Measurements from ENCODE around the gene CARD11.
A peak's percentile ranks its signal among the peaks of the same experiment; 100 is the strongest.

CARD11 gene

GRCh38 chr7:2937701-2938513 is 105.8 kb downstream of the CARD11 start:
- no peak for DNase-seq

GRCh38 chr7:2936891-2937580 is 106.6 kb downstream of the CARD11 start:
- no peak for DNase-seq

- DNase-seq, result no peak
These were observed 107.4 kb downstream of the CARD11 start for GRCh38 chr7:2936301-2936700.

- no peak for DNase-seq
These were observed 108.5 kb downstream of the CARD11 start for GRCh38 chr7:2934984-2935740.

DNA sequence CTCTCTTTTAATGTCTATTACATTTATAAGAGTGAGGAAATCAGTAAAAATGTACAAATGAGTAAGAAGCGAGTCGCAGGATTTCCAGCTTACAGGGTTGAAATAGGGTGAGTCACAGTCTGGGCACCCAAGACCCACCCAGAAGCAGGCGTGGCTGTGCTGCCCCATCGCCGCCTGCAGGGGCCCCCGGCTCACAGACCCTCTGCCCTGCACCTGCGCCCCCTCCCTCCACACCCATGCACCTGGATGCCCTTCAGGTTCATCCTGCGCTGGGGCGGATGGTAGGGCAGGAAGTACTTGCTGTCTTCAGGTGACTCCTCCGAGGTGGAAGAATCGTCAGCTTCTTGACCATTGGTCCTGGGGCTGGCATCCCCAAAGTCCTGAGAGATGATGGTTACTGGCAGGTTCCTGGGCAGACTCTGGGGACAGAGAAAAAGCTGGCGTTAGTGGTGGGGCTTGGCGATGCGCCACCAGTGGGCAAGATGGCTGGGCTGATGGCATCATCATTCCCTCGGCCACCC is 109.4 kb downstream of the CARD11 start:
- no peak for DNase-seq

- DNase-seq, result no peak
These were observed 111.0 kb downstream of the CARD11 start for GRCh38 chr7:2932402-2933251.

DNA sequence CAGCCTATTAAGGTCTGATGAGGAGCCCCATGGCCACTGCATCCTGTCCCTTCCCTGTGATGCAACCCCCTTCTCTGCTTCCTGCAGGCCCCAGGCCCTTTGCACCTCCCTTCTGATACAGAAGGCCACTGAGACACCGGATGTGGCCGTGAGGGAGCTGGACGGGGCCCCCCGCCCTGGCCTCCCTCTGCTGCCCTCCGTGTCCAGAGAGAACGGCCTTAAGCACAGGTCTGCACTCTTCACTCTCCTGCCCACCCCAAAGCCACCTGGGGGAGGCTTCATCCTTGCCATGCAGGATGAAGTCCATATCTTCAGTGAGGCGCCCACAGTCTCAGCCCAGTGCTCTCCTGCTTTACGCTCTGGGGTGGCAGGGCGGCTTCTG is 112.6 kb downstream of the CARD11 start:
- no peak for DNase-seq

DNA sequence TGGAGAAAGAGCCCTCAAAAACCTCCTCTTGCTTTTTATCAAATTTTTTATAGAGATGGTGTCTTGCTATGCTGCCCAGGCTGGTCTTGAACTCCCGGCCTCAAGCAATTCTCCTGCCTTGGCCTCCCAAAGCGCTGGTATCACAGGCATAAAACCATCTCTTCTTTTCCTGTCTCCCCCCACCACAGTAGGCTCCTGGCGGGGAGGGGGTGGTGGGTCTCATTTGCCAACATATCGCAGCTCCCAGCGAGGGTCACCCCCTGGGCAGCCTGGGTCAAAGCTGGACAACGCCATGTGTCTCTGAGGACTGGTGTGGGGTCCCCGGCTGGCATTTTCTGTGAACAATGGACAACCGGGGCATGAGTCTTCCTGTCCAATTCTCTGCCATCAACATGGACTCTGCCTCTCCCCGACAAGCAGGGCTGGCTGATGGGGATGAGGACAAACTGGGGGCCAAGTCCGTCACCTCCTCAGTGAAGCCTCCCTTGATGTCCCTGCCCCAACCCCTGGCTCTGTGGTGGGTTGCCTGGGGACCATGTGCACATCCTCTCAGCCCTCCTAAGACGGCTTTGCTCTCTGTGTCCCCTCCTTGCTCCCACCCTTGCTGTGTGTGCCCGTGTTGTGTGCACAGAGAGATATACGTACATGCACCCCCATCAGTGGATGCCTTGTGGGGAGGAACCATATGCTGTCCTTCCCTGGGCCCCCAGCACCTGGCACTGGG is 113.2 kb downstream of the CARD11 start:
- DNase-seq, result no peak

DNA sequence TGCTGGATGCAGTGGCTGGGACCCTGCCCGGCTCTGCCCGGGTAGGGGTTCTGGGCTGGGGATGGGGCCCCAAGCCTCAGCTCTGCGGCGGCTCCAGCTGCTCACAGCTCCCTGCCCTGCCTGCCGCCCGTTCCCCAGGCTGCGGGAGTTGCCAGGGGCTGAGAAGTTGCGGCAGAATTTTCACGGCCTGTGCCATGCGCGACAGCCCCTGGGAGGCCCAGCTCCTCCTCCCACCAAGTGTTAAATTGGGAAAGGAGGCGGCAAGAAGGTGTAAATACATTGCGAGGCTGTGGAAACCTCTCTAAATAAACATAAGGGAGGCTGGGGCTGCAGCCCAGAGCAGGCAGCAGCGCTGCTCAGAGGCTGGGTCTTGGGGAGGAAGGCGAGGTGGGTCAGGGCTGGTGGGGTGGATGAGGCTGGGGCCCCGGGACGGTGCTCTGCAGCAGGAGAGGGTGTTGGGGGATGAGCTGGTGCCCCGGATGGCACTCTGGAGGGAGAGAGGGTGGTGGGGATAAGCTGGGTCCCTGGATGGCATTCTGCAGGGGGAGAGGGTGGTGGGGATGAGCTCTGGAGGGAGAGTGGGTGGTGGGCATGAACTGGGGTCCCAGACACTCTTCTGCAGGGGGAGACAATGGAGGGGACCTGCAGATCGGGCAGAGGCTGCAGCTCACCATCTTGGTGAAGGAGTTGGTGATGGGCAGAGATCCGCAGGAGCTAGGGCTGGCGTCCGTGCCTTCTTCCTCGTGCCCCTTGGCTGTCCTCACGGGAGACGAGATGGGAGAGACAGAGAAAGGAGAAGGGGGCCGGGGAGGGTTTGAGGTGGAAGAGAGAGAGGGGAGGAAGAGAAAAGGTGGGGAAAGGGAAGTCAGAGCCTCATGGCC is 114.1 kb downstream of the CARD11 start:
- peak in 1 of 2 experiments; percentile 48 for DNase-seq

- DNase-seq, result peak; percentile 66 to 81
These were observed 114.9 kb downstream of the CARD11 start for GRCh38 chr7:2928613-2929311.

DNA sequence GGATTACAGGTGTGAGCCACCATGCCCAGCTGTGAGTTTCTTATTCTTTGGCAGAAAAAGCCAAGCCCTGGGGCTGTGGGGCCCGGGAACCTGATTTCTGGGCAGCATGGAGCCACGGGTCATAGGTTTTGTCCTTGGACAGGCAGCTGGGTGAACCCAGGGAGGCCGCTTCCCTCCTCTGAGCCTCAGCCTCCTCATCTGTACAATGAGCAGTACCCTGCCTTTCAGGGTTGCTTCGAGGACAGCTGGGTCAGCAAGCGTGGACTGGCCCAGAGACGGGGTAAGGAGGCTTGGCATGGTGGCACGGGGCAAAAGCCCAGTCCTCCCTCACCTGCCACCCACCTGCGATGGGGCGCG is 115.4 kb downstream of the CARD11 start:
- DNase-seq, result no peak

DNA sequence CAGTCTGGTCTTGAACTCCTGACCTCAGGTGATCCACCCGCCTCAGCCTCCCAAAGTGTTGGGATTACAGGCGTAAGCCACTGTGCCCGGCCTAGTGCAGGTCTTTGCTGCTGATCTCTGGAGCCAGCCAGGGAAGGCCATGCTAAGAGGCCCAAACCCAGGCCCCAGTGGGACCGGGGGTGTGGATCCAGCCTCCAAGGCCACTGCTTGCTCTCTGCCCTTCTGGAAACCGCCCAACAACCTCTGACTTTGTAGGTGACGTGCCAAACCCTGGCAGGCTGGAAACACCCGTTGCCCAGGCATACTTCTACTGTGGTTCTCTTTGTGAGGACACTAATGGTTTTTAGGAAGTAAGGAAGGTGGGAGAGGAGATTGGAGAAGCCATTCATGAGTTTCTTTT is 116.1 kb downstream of the CARD11 start:
- DNase-seq, result no peak

GRCh38 chr7:2926896-2927405 is 116.7 kb downstream of the CARD11 start:
- no peak for DNase-seq

DNA sequence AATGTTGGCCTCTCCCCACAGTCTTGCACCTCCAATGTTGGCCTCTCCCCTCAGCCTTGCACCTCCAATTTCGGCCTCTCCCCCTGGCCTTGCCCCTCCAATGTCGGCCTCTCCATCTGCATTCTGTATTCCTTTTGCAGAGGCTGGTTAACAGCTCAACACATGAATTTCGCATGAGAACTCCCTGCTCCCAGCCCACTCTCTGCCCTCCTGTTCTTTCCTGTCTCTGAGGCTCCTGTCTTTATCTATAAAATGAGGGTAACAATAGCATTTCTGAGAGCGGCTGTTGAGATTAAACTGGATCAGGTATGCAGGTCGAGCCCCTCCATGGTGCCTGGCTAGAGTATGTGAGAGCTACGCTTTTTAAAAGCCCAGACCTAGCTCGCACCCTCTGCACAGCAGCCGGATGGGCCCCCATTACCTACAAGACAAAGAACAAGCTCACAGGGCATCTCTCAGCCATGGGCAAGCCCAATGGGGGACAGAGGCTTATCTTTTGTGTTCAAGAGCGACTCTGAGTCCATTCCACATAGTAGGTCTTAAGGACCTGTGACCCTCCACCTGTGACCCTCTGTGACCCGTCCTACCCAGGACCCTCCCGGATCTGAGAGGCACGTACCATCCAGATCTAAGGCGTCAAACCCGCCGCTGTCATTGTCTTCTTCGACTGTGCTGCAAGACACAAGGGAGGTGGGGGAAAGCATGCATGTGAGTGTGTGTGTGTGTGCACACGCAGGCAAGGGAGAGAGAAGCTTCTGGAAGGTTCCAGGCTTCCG is 117.4 kb downstream of the CARD11 start:
- DNase-seq, result no peak

GRCh38 chr7:2924866-2925840 is 118.5 kb downstream of the CARD11 start:
- DNase-seq, result no peak

DNA sequence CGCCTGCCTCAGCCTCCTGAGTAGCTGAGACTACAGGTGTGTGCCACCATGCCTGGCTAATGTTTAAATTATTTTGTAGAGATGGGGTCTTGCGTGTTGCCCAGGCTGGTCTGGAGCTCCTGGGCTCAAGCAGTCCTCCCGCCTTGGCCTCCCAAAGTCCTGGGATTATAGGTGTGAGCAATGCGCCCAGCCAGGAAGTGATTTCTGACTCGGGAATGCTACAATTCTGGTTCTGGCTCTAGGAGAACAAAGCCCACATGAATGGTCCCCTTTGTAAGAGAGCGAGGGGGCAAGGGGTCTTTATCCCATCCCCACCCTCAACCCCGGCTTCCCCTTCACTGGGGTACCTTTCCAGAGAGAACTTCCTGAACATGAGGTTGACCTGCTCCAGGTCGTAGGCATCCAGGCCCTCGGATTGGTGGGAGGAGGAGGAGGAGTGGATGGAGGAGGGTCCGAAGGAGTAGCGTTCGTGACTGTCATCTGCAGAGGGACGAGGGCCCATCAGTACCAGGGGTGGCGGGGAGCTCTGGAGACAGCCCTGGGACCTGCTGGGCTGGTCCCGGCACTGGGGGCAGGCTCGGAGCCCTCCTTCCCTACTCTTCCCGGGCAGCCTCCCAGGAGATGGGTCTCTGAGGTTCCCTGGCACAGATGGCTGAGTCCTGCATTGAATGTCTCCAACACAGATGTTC is 119.6 kb downstream of the CARD11 start:
- no peak for DNase-seq

DNA sequence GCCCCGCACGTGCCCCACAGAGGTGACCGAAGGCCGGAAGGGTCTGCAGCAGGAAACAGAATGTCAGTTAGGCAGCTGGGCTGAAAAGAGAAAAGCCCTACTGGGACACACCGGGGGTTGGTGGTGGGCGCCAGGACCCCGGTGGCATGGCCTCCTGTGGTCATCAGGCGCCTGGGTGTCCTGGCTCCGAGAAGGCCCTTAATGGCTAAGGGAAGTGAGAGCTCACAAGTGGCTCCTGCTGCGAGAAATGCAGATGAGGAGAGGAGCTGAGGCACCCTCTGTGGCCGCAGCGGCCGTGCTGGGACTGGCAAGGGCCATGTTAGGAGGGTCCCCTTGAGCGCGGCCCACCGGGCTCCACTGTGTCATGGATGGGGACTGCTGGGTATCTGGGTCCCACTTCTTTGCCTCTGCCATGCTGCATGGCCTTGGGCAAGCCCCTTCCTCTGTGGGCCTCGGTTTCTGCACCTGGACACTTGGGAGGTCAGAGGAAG is 120.3 kb downstream of the CARD11 start:
- no peak for DNase-seq

Data from NCI-H2081 (cell line).